H9 (cell line): ENCODE data around the gene STARD10. TPM values are rescaled to one million over a fixed set of nuclear protein-coding genes. Genes with fewer than 3 reads are reported as not detected.

Experiments
- DNase-seq: peaks from one replicate; pipeline ENCODE4 v3.0.0-alpha.2; 2017
- H2AFZ ChIP-seq: one replicate; pipeline ENCODE4 v1.6.1; 2013; ENCODE audit warnings: mild to moderate bottlenecking, low read length, control low read depth, moderate library complexity
- H2AK5ac ChIP-seq: 2 replicates; pipeline ENCODE4 v1.6.1; 2013; ENCODE audit warnings: low read length, control low read depth, mixed read lengths; ENCODE audit not compliant: insufficient read length
- H2BK120ac ChIP-seq: one replicate; pipeline ENCODE4 v1.6.1; 2013; ENCODE audit warnings: low read depth, mild to moderate bottlenecking, low read length, control low read depth, inconsistent platforms; ENCODE audit not compliant: poor library complexity, severe bottlenecking
- H2BK12ac ChIP-seq: 2 replicates; pipeline ENCODE4 v1.6.1; 2013; ENCODE audit warnings: low read length, control low read depth, mixed read lengths, low read depth; ENCODE audit not compliant: insufficient read length
- H2BK15ac ChIP-seq: 2 replicates; pipeline ENCODE4 v1.6.1; 2013; ENCODE audit warnings: low read depth, low read length, control low read depth
- H2BK20ac ChIP-seq: one replicate; pipeline ENCODE4 v1.6.1; 2013; ENCODE audit warnings: low read depth, mild to moderate bottlenecking, low read length, control low read depth, inconsistent platforms; ENCODE audit not compliant: poor library complexity, severe bottlenecking
- H2BK5ac ChIP-seq: 2 replicates; pipeline ENCODE4 v1.6.1; 2013; ENCODE audit warnings: low read length, control low read depth, mixed read lengths; ENCODE audit not compliant: insufficient read length
- H3K14ac ChIP-seq: 2 replicates; pipeline ENCODE4 v1.6.1; 2013; ENCODE audit warnings: low read length, control low read depth; ENCODE audit not compliant: insufficient read depth
- H3K18ac ChIP-seq: 2 replicates; pipeline ENCODE4 v1.6.1; 2013; ENCODE audit warnings: low read depth, mild to moderate bottlenecking, mixed read lengths, low read length, control low read depth; ENCODE audit not compliant: insufficient read length
- H3K23ac ChIP-seq: 2 replicates; pipeline ENCODE4 v1.6.1; 2013; ENCODE audit warnings: low read length, control low read depth, mixed read lengths, low read depth; ENCODE audit not compliant: insufficient read length
- H3K23me2 ChIP-seq: 2 replicates; pipeline ENCODE4 v1.6.1; 2013; ENCODE audit warnings: low read depth, mild to moderate bottlenecking, mixed read lengths, low read length, control low read depth; ENCODE audit not compliant: insufficient read length, poor library complexity, severe bottlenecking
- H3K27ac ChIP-seq: 2 replicates; pipeline ENCODE4 v1.5.1; 2013; ENCODE audit warnings: low read length, control low read depth, mixed read lengths, low read depth; ENCODE audit not compliant: insufficient read length
- H3K27me3 ChIP-seq: 2 replicates; pipeline ENCODE4 v1.6.1; 2013; ENCODE audit warnings: low read length, control low read depth, inconsistent platforms; ENCODE audit not compliant: insufficient read depth
- H3K4ac ChIP-seq: 2 replicates; pipeline ENCODE4 v1.6.1; 2013; ENCODE audit warnings: low read depth, mild to moderate bottlenecking, control low read depth, inconsistent platforms, low read length, moderate library complexity
- H3K4me1 ChIP-seq: 2 replicates; pipeline ENCODE4 v1.6.1; 2013; ENCODE audit warnings: low read length, control low read depth, inconsistent platforms; ENCODE audit not compliant: insufficient read depth
- H3K4me2 ChIP-seq: 2 replicates; pipeline ENCODE4 v1.6.1; 2013; ENCODE audit warnings: low read length, control low read depth, mixed read lengths; ENCODE audit not compliant: insufficient read length, insufficient read depth
- H3K56ac ChIP-seq: 2 replicates; pipeline ENCODE4 v1.6.1; 2013; ENCODE audit warnings: low read depth, mild to moderate bottlenecking, mixed read lengths, low read length, control low read depth; ENCODE audit not compliant: insufficient read length
- H3K79me1 ChIP-seq: 2 replicates; pipeline ENCODE4 v1.6.1; 2013; ENCODE audit warnings: low read depth, mild to moderate bottlenecking, moderate library complexity, low read length, control low read depth, inconsistent platforms; ENCODE audit not compliant: insufficient read depth, poor library complexity, severe bottlenecking
- H3K79me2 ChIP-seq: 2 replicates; pipeline ENCODE4 v1.6.1; 2013; ENCODE audit warnings: low read length, control low read depth, inconsistent platforms; ENCODE audit not compliant: insufficient read depth
- H3K9ac ChIP-seq: 2 replicates; pipeline ENCODE4 v1.6.1; 2013; ENCODE audit warnings: low read length, control low read depth, mixed read lengths; ENCODE audit not compliant: insufficient read length; ENCODE audit errors: extremely low read depth
- H3K9me3 ChIP-seq: one replicate; pipeline ENCODE4 v1.6.1; 2013; ENCODE audit warnings: low read depth, low read length, inconsistent platforms; ENCODE audit not compliant: control insufficient read depth
- H3T11ph ChIP-seq: one replicate; pipeline ENCODE4 v1.6.1; 2013; ENCODE audit warnings: mild to moderate bottlenecking, low read length, control low read depth, inconsistent platforms
- H4K20me1 ChIP-seq: one replicate; pipeline ENCODE4 v1.6.1; 2013; ENCODE audit not compliant: control insufficient read depth, insufficient read length, insufficient read depth
- H4K5ac ChIP-seq: 2 replicates; pipeline ENCODE4 v1.6.1; 2013; ENCODE audit warnings: low read depth, mild to moderate bottlenecking, mixed read lengths, low read length, control low read depth; ENCODE audit not compliant: insufficient read length
- H4K8ac ChIP-seq: replicated peaks from 2 replicates; pipeline ENCODE4 v1.6.1; 2013; ENCODE audit warnings: low read length, control low read depth, mixed read lengths, low read depth; ENCODE audit not compliant: insufficient read length
- H4K91ac ChIP-seq: 2 replicates; pipeline ENCODE4 v1.6.1; 2013; ENCODE audit warnings: low read depth, mild to moderate bottlenecking, moderate library complexity, mixed read lengths, low read length, control low read depth; ENCODE audit not compliant: insufficient read length
- H3K27ac Mint-ChIP-seq, 3 experiments: 2 replicates in 2 of 3; 3 replicates in 1 of 3; pipeline ENCODE4 v1.8.0; 2020 to 2021; ENCODE audit warnings: mixed read lengths in 3 of 3, mild to moderate bottlenecking in 1 of 3, moderate library complexity in 1 of 3
- H3K27me3 Mint-ChIP-seq: 2 replicates; pipeline ENCODE4 v1.8.0; 2021; ENCODE audit warnings: low read depth, mild to moderate bottlenecking, moderate library complexity, mixed read lengths
- H3K36me3 Mint-ChIP-seq, 3 experiments: 2 replicates in 2 of 3; 3 replicates in 1 of 3; pipeline ENCODE4 v1.8.0; 2020 to 2021; ENCODE audit warnings: low read depth in 3 of 3, mixed read lengths in 3 of 3; ENCODE audit not compliant: insufficient read depth in 1 of 3
- H3K4me1 Mint-ChIP-seq, 2 experiments: 2 replicates each; pipeline ENCODE4 v1.8.0; 2020; ENCODE audit warnings: mixed read lengths in 2 of 2
- H3K4me3 Mint-ChIP-seq, 2 experiments: 2 replicates in 1 of 2; 3 replicates in 1 of 2; pipeline ENCODE4 v1.8.0; 2020 to 2021; ENCODE audit warnings: mild to moderate bottlenecking in 2 of 2, mixed read lengths in 2 of 2, moderate library complexity in 1 of 2
- H3K9me3 Mint-ChIP-seq, 2 experiments: 2 replicates in 1 of 2; 3 replicates in 1 of 2; pipeline ENCODE4 v1.8.0; 2020; ENCODE audit warnings: mild to moderate bottlenecking in 2 of 2, mixed read lengths in 2 of 2, moderate library complexity in 1 of 2
- CTCF ChIP-seq: fragments of 200-600 bp; sonication (generic); conservative IDR thresholded peaks from 3 replicates; pipeline ENCODE4 v1.8.0; 2021; ENCODE audit warnings: antibody characterized with exemption, mild to moderate bottlenecking
- WGBS: extraction: QIAGEN DNeasy Blood & Tissue Kit; methylation state at CpG from one replicate; pipeline ENCODE4 v1.1.7; 2013; ENCODE audit warnings: missing lambda C conversion rate, low lambda C conversion rate, mixed read lengths; ENCODE audit not compliant: insufficient read length; ENCODE audit errors: extremely low coverage; 5-methylcytosine and 5-hydroxymethylcytosine counted together
- total RNA-seq: library from RNA; stranded (reverse); gene quantifications from 2 replicates; pipeline ENCODE4 v1.2.1, GENCODE V29; 2021

The STARD10 gene
- total RNA-seq, 1 experiment from 2014 or later: 24.4 TPM

GRCh38 chr11:72709478-72710238, 84.2 kb downstream of the STARD10 start:
- Histone ChIP-seq H4K5ac (no peak overlapping the region), H3T11ph (no peak overlapping the region), H4K91ac (no peak overlapping the region), H2BK120ac (no peak overlapping the region), H3K18ac (no peak overlapping the region), H2BK20ac (no peak overlapping the region), H3K4ac (no peak overlapping the region), H3K79me1 (no peaks in the 10 kb centered on the region), H3K9ac (no peak overlapping the region), H3K14ac (no peak overlapping the region), H2AK5ac (no peak overlapping the region), H2BK5ac (no peak overlapping the region), H3K27ac (no peak overlapping the region), H3K4me1 (peaks cover 5% of the 10 kb centered on the region; the same call in 1 of the 2 replicates), H3K56ac (no peak overlapping the region), H2BK12ac (no peak overlapping the region), H3K23ac (no peak overlapping the region), H3K9me3 (no peaks in the 10 kb centered on the region), H3K23me2 (peaks cover 3% of the 10 kb centered on the region), H3K79me2 (no peaks in the 10 kb centered on the region), H2BK15ac (no peak overlapping the region), H3K27me3 (no peaks in the 10 kb centered on the region), H4K8ac (no peak overlapping the region), H3K4me2 (no peak overlapping the region), H4K20me1 (peaks cover 4% of the 10 kb centered on the region), H2AFZ (no peak overlapping the region)
- no CpG with 5 or more reads among the region's 20 CpGs for WGBS
- Mint-ChIP-seq H3K9me3 (no peaks in the 10 kb centered on the region), H3K4me3 (no peak overlapping the region), H3K4me1 (peaks cover 38 to 53% of the 10 kb centered on the region in 2 experiments), H3K27ac (peak overlapping the region in 2 of 3 experiments; percentile 40 to 64; a peak in 2 of 7 replicates), H3K27me3 (no peaks in the 10 kb centered on the region), H3K36me3 (peaks cover 17 to 46% (median 27%) of the 10 kb centered on the region in 3 experiments)
- no peak for DNase-seq
- no peak for TF ChIP-seq CTCF
